ENCODE measurements around the gene PTBP2. TPM values are rescaled to one million over a fixed set of nuclear protein-coding genes. Genes with fewer than 3 reads are reported as not detected.

Gene PTBP2
- total RNA-seq, 4 donors from 2014 or later: 42.0 to 90.2 (median 51.2) TPM

DNA sequence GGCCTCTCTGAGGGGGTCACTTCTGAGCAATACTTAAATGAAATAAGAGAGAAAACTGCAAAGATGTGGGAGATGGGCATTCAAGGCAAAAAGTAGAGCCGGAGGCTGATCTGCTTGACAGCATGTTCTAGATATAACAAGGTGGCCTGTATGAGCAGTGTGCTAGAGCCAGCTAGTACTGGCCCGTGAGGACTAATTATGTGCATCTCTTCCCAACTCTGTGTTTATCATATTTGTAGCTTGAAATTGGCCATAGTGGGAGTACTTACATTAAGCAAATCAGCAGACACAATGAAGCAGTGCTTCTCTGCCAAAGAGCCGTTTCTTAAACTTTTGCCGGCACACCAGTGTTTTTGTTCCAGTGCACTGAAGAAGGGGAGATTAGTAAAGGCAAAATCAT lies 13.1 kb upstream of the PTBP2 start:
- H3K27ac ChIP-seq: no peak overlapping the region
- TF ChIP-seq, protein P1, sequence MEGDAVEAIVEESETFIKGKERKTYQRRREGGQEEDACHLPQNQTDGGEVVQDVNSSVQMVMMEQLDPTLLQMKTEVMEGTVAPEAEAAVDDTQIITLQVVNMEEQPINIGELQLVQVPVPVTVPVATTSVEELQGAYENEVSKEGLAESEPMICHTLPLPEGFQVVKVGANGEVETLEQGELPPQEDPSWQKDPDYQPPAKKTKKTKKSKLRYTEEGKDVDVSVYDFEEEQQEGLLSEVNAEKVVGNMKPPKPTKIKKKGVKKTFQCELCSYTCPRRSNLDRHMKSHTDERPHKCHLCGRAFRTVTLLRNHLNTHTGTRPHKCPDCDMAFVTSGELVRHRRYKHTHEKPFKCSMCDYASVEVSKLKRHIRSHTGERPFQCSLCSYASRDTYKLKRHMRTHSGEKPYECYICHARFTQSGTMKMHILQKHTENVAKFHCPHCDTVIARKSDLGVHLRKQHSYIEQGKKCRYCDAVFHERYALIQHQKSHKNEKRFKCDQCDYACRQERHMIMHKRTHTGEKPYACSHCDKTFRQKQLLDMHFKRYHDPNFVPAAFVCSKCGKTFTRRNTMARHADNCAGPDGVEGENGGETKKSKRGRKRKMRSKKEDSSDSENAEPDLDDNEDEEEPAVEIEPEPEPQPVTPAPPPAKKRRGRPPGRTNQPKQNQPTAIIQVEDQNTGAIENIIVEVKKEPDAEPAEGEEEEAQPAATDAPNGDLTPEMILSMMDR (IDR thresholded peaks at IDR 0.05): no peak
- TF ChIP-seq POLR2A (IDR thresholded peaks at IDR 0.05) (no peak), EP300 (IDR thresholded peaks at IDR 0.05) (no peak)
- no peaks in the 10 kb centered on the region for H3K4me1 ChIP-seq
- no peaks in the 10 kb centered on the region for H3K27me3 ChIP-seq
- WGBS, 2 donors: 68 to 74% methylated on average over 4 of the region's 4 CpGs
- DNase-seq (ENCODE audit: low spot score in 2 of 2): no peak
- H3K9me3 ChIP-seq: no peaks in the 10 kb centered on the region
- H3K4me3 ChIP-seq: no peak overlapping the region
- H3K36me3 ChIP-seq: no peaks in the 10 kb centered on the region

DNA sequence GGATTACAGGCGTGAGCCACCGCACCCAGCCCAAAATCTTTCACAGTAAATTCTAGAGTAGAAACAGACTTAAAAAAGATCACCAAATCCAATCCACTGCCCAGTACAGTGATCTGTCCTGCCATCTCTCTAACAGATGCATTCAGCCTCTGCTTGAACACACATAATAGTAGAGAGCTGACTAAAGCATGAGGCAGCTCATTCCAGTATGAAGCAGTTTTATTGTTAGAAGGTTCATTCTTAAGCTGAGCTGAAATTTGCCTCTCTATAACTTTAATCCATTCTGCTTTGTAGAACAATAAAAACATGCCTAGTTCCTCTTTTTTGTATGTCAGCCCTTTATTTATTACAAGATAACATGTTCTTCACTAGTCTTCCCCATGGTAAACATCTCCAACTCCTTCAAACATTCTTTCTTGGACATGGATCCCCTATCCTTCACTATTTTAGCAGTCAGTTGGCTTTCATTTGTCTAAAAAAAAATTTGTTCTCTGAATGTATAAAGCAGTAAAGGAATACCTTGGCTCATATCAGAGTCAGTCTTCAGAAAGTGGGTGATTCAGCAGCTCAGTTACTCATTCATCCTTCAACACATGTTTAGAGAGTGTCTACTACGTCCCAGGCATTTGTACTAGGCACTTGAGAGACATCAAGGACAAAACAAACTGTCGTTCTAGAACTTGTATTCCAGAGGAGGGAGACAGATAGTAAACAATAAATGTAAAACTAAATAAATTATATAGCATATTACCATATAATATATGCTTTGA lies 10.7 kb upstream of the PTBP2 start:
- no peak overlapping the region for H3K4me3 ChIP-seq
- H3K27ac ChIP-seq: no peak overlapping the region
- H3K36me3 ChIP-seq: no peaks in the 10 kb centered on the region
- no peak for TF ChIP-seq POLR2A (IDR thresholded peaks at IDR 0.05)
- TF ChIP-seq EP300 (IDR thresholded peaks at IDR 0.05): no peak
- TF ChIP-seq, protein P1 (IDR thresholded peaks at IDR 0.05): no peak
- 91 to 92% methylated on average over 4 of the region's 4 CpGs for WGBS, 2 donors
- no peaks in the 10 kb centered on the region for H3K27me3 ChIP-seq
- no peak for DNase-seq (ENCODE audit: low spot score in 2 of 2)
- H3K9me3 ChIP-seq: no peaks in the 10 kb centered on the region
- no peaks in the 10 kb centered on the region for H3K4me1 ChIP-seq

DNA sequence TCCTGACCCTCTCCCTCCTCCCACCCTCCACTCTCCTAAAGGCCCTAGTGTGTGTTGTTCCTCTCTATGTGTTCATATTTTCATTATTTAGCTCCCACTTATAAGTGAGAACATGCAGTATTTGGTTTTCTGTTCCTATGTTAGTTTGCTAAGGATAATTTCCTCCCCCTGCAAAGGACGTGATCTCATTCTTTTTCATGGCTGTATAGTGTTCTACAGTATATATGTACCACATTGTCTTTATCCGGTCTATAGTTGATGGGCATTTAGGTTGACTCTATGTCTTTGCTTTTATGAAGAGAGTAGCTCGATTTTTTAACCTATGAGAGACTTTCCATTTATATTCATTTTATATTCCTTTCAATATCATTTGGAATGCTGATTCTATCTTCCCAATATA lies 7.9 kb upstream of the PTBP2 start:
- Histone ChIP-seq H3K9me3 (no peaks in the 10 kb centered on the region), H3K27ac (no peak overlapping the region), H3K27me3 (no peaks in the 10 kb centered on the region), H3K4me3 (no peak overlapping the region), H3K36me3 (no peaks in the 10 kb centered on the region), H3K4me1 (no peaks in the 10 kb centered on the region)
- no peak for DNase-seq (ENCODE audit: low spot score in 2 of 2)
- WGBS, 2 donors: 93 to 95% methylated on average over 3 of the region's 3 CpGs
- no peak for TF ChIP-seq EP300 (IDR thresholded peaks at IDR 0.05)

DNA sequence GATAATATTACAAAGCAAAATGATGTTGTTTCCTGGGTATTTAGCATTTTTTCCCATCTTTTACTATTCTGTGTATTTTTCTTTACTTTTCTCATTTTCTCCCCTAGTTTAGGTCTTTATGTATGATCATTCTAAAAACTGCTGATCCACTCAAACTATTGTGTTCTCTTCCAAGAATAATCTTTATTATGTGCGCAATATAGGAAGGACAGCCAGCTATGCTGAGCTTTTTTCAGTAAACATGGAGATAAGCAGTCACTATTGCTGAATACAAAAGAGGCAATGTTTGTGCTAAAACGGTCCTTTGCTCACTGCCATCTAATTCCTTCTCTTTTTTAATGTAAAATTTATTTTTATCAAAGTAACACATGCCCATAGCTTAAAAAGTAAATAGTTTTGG lies 6.7 kb upstream of the PTBP2 start:
- 46 to 63% methylated on average over 2 of the region's 2 CpGs for WGBS, 2 donors
- H3K4me3 ChIP-seq: no peak overlapping the region
- no peaks in the 10 kb centered on the region for H3K4me1 ChIP-seq
- H3K36me3 ChIP-seq: no peaks in the 10 kb centered on the region
- H3K27me3 ChIP-seq: no peaks in the 10 kb centered on the region
- H3K9me3 ChIP-seq: no peaks in the 10 kb centered on the region
- TF ChIP-seq, protein P1 (IDR thresholded peaks at IDR 0.05): no peak
- TF ChIP-seq POLR2A (IDR thresholded peaks at IDR 0.05): no peak
- no peak for TF ChIP-seq EP300 (IDR thresholded peaks at IDR 0.05)
- no peak overlapping the region for H3K27ac ChIP-seq
- no peak for DNase-seq (ENCODE audit: low spot score in 2 of 2)

DNA sequence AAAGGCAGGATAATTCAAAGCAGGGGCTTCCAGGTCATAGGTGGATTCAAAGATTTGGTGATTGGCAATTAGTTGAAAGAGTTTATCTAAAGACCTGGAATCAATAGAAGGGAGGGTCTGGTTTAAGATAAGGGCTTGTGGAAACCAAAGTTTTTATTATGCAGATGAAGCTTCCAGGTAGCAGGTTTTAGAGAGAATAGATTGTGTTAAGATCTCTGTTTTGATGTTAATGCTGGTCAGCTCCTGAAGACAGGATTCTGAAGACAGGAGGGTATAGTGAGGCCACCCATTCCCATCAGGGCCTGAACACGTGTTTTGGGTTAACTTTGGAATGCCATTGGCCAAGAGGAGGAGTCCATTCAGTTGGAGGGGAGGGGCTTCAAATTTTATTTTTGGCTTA lies 6.1 kb upstream of the PTBP2 start:
- Histone ChIP-seq H3K36me3 (no peaks in the 10 kb centered on the region), H3K9me3 (no peaks in the 10 kb centered on the region), H3K27me3 (no peaks in the 10 kb centered on the region), H3K4me1 (no peaks in the 10 kb centered on the region), H3K4me3 (no peak overlapping the region), H3K27ac (no peak overlapping the region)
- no peak for DNase-seq (ENCODE audit: low spot score in 2 of 2)
- no peak for TF ChIP-seq EP300 (IDR thresholded peaks at IDR 0.05)
- TF ChIP-seq, protein P1 (IDR thresholded peaks at IDR 0.05): no peak
- TF ChIP-seq POLR2A (IDR thresholded peaks at IDR 0.05): no peak
- 26 to 43% methylated on average over 1 of the region's 1 CpG for whole genome bisulfite sequencing, 2 donors
